DMS79 (cell line): ENCODE results near the gene MED12L.

Experiments used
- DNase-seq: peaks from one replicate; lab custom pipeline; 2025; lab: John Stamatoyannopoulos, UW

MED12L gene

DNA sequence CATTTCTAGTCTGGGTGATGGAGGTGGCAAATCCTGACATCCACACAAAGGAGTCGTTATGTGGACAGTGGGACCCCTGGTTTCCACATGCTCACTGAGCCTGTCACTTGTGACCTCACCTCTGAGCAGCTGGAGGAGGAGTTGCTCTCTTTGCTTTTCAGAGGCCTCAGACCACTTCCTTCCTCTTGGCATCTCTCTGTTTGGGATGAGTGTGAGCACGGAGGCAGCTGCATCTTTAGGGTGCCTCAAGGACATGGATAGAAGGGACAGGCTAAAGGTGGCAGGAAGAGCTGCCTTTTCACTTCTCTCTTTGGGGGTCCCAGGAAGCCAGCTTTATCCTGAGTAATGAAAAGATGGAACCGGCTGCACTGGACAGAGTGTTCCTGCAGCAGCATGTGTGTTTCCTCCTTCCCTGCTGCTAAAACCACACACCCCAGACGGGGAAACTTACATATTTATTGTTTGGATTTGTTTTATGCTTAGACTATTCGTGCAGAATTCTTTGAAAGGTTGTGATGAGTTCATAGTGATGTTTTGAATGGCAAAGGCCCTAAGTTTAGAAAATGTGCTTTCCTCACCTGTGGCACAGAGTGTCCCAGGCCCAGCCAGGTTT, 85.8 kb downstream of the MED12L start:
- DNase-seq: no peak

DNA sequence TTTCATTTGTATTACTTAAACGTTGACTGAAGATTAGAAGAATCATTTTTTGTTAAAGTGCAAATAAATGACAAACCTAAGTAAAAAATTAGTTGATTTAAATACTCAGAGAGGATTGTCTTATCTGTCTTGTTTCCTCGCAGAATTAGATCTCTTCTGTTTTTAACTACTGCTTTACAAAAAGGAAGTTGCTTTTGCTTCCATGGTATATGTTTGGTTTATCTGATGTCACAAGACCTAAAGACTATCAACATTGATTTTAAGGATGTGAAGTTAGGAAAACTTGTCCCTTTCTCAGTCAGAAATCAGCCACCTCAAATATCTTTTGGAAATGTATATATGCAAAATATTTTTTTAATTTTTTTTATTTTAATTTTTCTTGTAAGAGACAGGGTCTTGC, 88.9 kb downstream of the MED12L start:
- no peak for DNase-seq

DNA sequence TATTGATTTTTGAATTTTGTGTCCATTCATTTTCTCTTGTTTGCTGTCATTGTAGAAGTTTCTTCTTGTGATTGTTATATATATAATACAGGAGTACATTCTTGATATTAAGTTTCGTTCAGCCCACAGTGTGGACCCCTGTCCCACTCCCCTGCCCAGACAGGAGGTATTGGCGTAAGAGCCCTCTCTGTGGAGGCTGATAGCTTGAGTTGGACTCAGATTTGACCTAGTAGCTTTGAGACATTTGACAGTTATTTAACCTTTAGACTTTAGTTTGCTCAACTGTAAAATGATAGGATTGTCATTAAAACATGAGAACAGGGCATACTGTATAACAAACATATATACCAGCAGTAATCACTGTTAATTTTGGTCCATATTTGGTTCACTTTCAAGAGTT, 90.5 kb downstream of the MED12L start:
- no peak for DNase-seq

DNA sequence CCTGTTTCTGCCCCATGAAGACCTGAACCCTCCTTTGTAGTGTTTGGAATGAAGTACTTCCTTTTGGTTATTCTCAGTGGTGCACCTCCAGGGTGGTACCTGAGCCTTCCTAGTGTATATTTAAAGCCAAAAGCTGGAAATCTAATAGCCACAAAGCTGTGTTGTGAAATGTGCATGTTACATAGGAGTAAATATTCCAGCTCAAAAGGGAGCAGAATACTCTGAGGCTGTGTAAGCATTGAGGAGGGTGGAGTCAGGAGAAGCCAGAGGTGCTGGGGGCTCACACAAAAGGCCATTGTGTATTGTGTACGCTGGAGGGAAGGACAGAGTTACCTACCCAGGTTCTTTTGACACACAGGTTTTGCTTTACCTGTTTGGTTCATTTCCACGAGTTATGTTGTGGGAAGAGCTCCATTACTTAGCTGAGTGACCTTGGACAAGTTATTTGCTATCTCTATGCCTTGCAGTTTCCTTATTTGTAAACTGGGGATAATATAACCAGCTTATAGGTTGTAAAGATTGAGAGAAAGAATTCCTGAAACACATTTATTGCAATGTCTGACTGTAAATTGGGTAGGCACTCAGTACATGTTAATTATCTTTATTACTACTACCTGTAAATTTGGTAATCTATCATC, 92.9 kb downstream of the MED12L start:
- no peak for DNase-seq

DNA sequence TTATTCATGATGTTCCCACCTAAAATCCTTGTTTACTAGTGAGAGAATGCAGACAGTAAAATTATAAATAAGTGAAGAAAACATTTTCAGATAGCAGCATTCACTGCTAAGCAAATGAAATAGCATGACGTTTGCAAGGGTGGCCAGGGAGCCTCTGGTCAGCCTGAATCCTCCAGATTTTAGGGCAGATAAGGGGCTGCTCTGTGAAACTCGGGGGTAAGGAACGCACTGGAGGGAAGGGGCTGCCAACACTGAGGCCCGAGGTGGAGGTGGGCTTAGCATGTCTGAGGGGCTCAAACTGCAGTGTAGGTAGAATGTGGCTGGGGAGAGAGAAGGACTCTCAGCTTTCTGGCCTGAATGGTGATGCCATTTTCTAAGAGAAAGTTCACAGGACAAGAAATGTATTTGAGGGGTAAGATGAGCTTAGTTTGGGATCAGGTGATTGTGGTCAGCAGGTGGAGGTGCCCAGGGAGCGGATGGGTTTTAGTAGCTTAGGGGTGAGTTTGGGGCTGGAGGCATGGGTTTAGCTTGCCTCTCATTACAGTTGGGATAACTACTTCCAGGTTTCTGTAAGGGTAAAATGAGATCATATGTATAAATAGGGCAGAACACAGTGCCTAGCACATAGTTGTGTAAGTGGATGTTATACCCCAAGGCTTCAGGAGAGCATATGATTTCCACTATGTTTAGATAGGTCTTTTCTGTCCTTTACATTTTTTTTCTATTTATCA, 97.0 kb downstream of the MED12L start:
- no peak for DNase-seq

DNA sequence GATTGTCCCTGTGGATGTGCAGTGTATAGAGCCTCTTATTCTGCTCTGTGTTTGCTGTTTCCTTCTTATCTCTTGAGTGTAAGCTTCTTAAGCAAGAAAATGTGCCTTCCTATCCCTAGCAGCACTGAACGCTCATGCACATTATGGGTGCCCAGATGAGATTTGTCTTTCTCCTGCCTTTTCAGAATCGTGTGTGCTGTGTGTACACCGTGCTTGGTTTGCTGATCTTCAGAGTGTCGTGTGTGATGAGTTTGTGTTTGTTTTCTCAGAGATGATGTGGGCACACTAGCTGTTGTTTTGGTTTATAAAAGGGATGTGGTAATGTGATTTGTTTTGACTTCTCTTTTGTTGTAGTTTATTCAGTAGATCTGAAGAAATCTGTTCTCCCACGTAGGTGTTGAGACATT, 97.8 kb downstream of the MED12L start:
- DNase-seq: no peak

DNA sequence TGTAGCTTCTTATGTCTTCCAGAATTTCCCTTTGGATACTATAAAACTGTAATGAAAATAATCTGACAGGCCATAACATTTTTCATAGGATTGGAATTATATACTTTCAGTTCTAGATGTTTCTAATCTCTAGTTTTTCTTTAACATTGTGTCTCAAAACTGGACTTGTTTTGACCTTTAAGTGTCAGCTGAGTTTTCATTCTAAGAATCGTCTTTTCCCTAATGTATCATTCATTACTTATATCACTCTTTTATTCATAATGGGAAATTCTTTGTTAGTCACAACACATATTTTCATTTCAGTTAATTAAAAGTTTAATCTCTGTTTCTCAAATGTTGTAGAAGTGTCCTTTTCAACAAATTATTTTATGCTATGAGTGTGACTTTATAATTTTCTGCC, 105.6 kb downstream of the MED12L start:
- DNase-seq: no peak

DNA sequence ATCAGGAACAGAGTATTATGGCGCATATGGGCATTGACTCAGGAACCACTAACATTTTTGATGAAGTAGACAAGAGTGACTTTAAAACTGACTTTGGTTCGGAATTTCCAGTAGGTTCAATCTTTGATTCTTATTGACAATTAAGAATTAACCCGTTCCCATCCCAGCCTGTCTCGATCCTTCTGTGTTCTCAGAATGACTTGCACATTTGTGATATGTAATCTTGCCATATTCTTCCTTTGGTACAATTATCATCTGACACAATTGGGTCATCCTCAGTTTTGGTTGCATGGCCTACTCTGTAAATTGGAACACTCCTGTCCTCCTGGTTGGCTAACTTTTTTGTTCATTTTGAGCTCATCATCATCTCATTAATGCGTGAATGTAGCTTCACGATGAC, 107.1 kb downstream of the MED12L start:
- no peak for DNase-seq

DNA sequence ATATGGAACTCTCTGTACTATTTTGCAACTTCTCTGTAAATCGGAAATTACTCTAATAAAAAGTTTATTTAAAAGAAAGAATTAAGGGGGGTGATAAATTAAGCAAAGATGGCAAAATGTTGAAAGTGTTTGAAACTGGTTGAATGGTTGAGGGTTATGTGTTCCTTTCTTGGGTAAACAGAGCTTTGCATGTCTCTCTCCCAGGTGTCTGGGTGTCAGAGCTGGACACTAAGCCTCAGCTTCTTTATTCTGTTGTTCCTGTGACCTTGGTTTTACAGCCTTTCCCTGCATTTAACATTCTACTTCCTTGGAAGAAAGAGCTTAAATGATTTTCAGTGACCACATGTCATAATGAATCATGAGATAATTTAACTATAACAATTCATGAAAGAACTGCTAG, 110.4 kb downstream of the MED12L start:
- DNase-seq: no peak

DNA sequence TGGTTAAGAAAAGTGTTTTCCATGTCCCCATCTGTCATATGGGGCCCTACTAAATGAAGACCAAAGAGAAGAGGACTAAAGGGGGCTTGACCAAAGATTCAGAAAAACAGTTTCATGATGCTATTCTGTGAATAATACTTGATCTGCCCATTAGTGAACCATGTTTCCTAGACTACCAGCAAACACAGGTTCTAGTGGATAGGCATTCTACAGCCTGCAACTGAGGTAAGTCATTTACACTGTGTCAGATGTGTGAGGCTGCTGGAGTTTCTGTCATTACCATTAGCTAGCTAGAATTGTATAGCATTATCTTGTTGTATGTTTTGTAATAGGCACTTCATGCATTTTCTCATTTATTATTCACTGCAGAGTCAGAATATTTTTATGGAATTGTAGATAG, 111.0 kb downstream of the MED12L start:
- DNase-seq: no peak

DNA sequence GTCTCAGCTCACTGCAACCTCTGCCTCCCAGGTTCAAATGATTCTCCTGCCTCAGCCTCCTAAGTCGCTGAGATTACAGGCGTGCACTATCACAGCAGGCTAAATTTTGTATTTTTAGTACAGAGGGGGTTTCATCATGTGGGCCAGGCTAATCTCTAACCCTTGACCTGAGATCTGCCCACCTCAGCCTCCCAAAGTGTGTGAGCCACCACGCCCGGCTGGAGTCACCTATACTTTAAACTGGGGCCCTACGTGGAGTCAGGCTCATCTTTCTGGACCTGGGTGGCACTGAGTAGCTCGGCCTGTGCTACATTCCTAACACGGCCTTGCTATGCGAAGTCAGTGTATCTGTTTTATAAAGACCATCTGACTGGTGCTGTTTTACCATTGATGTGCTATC, 111.8 kb downstream of the MED12L start:
- no peak for DNase-seq

DNA sequence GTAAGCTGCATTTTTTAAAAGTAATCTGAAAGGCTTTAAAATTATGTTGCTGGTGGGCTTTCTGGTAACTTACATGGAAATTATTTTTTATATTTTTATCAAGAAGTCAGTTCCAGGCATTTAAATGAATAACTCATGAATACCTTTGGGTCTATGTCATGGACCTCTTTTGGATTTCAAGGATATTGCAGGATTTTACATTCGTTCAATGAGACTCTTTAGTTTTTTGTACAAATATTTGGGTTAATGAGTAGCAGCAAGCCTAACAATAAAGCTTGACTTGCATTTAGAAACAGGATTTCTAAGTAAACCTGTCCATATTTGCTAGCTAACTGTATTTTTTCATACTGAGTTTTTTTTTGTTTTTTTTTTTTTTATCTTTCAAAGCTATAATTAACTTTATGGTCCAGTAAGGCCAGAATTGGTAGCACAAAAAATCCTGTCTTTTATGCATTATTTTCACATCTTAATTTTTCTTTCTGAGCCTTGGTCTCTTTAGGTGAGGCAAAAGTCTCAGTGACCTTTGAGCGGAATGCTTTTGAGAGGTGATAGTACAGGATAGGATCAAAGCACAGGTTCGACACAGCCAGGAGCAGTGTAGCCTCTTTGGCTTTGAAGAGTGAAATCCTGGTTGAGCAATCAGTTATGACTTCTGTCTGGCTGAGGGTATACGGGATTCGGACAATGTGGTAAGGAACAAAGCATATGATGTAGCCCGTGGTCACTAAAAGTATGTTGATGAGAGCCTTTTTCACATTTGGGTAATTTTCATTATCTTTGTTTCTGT, 112.7 kb downstream of the MED12L start:
- no peak for DNase-seq

DNA sequence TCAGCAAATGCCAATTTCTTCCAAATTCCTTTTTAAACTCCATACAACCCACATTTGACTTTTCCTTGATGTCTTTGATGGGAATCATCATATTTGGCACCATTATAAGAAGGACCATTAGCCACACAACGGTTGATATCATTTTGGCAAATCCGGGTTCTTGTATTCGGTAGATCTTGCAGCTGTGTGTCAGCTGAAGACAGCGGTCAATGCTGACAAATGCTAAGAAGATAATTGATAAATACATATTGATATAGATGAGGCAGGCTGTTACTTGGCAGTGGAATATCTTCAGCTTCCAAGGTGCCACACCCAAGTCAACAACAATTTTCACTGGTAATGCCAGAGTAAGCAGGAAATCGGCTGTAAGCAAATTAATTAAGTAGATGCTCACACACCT, 113.4 kb downstream of the MED12L start:
- DNase-seq: no peak

DNA sequence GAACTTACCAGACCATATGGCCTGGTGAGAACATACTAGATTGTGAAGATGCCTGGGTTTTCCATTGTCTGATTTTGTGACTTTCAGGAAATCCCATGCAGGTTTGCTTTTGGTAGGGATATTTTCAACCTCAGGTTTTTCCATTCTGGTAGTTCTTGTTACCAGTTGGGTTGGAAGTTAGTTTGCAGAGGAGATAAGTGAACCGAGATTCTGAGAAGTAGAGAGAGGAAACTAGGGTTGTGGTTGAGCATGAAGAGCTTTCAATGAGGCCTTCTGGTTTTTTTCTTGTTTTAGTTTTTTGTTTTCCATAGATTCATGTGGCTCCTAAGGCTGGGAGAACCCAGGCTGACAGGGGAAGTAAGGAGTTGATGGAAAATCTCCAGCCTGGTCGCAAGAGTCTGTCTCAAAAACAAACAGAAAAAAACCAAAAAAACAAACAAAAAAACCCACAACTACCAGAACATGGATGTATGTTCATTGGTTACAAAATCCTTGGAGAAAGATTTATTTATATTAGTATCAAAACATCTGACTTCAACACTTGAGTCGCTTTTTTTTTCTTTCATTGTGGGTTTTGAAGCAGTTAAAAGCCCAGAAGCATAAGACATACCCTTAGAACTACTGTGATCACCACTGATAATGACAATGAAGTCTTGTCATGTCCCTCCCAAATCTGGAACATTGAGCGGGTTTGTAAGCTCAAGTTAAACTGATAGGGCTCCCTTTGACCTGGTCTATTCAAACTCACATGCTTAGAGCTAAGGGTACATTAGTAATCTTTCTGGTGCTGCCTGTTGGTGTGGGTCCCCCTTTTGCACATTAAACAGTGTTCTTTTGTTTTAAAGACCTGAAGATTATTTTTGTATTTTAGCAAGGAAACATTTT, 114.3 kb downstream of the MED12L start:
- DNase-seq: no peak

DNA sequence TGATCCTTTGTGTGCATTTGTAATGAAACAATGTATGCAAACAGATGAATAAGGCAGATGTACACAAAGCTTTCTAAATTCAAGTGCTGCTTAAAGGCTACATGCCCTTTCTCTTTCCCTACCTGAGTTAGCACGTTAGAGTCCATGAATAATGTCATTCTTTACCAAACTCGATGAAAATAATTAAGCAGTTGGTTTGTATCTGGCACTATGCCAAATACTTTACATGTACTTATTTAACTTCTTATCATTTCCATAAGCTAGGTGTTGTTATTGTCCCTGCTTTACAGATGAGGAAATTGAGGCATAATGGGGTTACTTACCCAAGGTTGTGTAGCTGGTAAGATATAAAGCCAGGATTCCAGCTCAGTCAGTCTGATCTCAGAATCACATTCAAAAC, 115.1 kb downstream of the MED12L start:
- DNase-seq: no peak

DNA sequence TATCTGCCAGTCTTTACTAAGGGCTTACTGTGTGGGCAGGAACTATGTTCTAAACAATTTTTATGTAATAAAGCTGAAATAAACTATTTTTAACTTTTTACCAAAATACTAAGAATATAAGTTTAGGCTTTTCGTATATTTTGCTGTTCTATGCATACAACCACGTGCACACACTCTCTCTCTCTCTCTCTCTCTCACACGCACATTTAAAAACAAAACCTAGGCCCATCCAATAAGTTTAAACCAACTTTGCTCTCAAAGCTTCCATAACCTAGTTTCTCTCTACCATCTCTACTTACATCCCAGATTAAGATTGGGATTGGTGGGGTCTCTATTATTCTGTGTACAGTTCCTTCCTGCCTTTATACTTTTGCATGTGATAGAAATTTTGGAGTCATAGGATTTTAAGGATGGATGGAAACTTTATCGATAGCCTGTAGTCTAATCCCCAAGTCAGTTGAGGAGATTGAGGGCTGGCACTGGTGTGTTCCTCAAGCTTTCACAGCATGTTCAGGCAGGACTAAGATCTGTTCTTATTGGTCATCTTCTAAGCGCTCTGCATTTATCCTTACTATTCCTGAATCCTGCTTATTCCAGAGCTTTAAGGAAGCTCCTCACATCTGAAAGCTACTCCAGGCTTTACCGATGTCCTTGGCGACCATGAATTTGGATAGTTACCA, 115.7 kb downstream of the MED12L start:
- DNase-seq: no peak

DNA sequence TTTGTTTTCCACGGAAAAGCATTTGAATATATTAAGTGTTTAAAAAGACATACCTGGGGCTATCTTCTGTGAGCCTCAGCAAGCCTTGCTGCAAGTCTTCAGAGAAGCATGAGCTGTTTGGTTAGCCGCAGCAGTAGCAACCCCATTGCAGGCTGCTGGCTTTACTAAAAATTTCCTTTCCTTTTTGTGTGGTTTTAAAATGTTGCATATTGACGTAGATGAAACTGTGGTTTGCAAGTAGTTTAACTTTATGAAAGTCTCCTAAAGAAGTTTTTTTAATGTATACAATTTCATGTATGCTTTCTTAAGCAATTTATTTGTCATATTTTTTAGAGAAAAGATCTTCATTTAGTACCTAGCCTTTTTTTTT, 117.6 kb downstream of the MED12L start, which contains the start of gene GPR171:
Gene GPR171, minus strand, starts transcription at position 166 of the 370 bp plus-strand sequence. CDS start 3,830 bp downstream, outside the sequence.
- no peak for DNase-seq

DNA sequence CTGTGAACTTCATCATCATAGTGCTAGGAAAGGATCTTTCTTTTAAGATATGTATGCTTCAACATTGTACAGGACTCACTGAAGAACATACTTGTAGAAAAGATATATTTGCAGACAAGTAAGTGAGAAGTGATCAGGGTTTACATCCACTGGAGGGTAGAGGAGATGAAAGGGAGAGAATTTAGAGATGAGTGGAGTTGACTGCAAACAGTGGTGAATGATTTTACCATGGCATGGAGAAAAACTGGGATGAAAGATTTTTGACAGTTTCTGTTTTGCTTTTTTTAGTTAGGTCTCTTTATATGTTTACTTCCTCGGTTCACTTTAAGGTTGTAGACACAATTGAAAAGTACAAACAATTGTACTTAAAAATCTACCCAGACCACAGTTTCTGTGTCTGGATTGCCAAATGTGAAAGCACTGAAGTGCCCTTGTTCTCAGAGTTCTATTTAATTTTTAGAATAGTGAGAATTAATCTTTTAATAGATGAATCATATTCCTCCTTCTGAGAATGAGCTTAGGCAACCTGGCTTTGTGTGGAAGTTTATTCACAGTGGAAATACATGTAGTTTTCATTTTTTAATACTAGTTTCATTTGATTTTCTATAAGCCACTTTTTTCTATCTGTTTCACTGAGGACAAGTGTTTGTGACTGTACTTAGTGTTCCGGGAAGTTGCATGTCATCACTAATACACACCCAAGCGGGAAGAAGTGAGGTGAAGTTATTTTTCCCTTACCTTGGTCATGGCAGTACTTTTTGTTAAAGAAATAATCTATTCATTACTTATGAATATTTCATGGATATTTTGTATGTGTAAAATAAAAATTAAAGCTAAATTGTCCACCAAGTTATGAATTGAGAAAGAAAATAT, 119.3 kb downstream of the MED12L start:
- DNase-seq: no peak

DNA sequence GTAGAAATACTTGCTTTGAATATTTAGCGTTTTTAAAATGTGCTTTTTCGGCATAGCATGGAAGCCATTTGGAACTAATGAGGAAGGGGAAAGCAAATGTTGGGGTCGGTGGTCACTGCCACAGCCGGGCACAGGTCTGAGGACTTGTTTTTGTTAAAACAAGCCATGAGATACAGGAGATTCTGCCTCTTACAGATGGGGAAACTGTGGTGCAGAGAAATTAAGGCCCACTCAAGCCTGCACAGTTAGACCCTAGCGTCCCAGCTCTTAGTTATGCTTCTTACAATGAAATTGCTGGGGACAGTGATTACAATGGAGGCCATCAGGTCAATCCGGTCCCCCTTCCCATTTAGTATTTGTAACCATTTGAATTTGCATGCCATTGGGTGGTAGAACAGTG, 120.0 kb downstream of the MED12L start:
- DNase-seq: no peak

DNA sequence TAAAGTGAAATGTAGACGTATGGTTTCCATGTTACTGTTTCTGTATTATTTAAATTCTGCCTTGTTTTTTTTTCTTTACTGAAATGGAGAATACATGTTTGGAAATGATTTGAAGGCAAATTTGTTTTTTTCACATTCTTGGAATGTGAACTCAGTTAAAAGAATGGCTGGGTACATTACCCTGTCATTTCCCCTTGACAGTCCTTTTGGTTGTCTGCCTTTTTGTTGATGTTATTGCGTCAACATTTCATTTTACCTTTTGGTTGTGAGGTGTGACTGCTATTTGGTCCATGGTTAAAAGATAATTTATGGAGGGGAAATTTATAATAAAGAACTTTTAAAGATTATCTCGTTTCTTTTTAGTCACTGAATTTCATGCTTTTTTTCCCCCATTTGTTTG, 120.7 kb downstream of the MED12L start:
- DNase-seq: no peak
